SU-DHL-6 (cell line): ENCODE data around the gene USP26.

ENCODE experiments used
- CTCF ChIP-seq: fragments of 200-600 bp; sonication (generic); IDR thresholded peaks from one replicate; pipeline ENCODE4 v1.5.1; 2017; ENCODE audit warnings: antibody characterized with exemption, mild to moderate bottlenecking, low read length, moderate library complexity; ENCODE audit not compliant: insufficient read depth, poor library complexity, severe bottlenecking
- EZH2phosphoT487 ChIP-seq: fragments of 200-600 bp; sonication (generic), shearing (Covaris generic); conservative IDR thresholded peaks from 2 replicates; pipeline ENCODE4 v1.6.1; 2018; ENCODE audit warnings: mild to moderate bottlenecking, antibody characterized with exemption, low read length, moderate library complexity, mixed read lengths

- TF ChIP-seq CTCF, result no peak
- TF ChIP-seq EZH2phosphoT487, result no peak
Observed at GRCh38 chrX:133018229-133018628, 78.7 kb downstream of the USP26 start.
